GM21515 (cell line): ENCODE measurements around the gene KRT2.

Experiments used
- ATAC-seq: cut with Tn5 transposase; IDR thresholded peaks from one replicate; pipeline ENCODE4 v1.9.1; 2021; ENCODE audit not compliant: unreplicated experiment

The KRT2 gene

DNA sequence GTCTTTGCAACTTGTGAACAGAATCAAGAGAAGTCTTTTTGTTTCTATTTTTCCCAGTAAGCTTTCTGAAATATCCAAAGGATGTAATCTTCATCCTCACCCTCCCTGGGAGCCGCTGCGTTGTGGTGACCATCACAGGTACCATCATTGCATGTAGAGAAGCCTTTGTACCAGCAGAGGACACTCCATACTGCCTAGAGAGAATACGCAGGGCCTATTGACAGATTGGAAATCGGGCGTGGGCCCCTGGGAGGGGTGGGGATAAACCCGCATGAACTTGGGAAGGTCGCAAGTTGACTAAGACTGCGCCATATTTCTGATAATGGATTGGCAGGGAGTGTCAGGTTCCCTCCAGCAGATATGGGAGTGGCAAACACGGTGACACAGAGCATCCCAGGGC, 15.5 kb upstream of the KRT2 start:
- ATAC-seq = no peak

- no peak for ATAC-seq
Measured at GRCh38 chr12:52666471-52666870, 14.5 kb upstream of the KRT2 start.

DNA sequence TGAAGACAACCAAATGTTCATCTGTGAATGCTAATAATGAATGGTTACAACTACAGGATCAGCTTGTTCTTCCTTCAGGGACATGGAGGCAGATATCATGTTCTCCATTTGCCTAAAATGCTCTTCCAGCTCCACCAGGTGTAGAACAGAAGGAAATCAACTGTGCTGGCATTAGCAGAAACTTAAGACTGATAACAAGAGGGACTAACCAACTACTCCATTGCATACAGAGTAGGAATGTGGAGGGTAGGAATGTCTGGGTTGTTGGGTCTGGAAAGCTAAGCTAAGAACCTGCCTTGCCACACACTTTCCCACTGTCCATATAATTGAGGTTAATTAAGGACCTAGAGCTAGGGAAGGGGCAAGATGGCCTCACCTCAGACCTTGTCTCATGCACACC, 11.4 kb upstream of the KRT2 start:
- no peak for ATAC-seq

DNA sequence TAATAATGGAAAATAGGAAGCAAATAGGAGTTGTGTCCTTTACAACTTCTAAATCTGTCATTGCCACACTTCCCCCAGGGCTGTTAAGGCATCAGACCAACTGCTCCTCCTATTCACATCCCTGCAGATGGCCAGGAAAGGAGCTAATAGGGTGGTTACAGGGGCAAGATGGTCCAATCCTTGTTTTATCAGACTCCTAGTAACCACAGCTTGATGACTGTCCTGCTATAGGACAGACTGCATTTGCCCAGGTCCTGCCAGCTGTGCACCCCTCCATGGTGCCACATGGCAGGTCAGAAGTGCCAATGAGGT, 10.9 kb upstream of the KRT2 start:
- ATAC-seq = no peak

DNA sequence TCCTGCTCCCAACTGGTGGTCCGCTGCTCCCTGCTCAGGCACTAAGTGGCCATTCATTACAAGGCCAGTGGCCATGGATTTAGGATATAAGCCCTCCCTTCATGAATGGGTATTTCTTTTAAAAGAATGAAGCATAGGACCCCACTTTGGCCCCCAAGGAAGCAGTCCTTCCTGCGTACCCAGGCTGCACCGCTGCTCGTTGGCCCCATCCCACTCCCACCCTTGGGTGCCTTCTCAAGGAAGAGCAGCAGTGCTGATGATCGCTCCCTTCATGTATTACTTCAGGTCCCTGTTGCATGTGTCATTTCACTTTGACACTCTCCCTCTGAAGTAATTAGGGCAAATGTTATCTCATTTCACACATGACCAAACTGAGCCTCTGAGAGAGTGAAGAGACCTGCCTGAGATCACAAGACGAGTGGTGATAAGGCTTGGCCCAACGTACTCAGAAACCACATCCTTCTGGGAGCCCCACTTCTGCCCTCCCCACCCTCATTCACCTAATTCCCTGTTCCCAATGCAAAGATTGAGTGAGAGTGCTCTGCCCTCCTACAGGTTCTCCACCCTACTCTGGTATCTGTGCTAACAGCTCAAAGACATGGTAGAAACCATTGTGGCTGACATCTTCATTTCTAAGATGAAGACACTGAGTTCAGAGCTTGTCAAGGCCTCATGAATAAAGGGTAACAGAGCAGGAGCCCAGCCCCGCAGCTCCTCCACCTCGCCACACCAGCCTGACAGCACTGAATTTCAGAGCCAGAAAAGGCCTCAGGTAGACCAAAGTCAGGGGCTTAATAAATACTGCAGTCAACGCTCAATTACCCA, 10.3 kb upstream of the KRT2 start:
- no peak for ATAC-seq

DNA sequence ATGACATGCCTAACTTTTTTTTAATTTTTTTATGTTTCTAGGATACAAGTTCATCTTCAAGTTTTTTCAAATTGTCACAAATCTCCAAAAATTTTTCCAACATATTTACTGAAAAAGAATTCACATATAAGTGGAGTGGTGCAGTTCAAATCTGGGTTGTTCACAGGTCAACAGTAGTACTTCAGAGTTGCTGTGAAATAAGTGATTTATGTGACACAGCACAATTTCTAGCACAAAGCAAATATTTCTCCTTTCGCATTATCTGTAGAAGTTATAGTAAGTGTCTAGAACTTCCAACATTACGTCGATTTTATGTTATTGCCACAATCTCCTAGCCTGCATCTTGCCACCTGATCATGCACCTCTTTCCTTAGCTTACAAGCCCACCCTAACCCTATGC, 9.7 kb upstream of the KRT2 start:
- ATAC-seq = no peak

DNA sequence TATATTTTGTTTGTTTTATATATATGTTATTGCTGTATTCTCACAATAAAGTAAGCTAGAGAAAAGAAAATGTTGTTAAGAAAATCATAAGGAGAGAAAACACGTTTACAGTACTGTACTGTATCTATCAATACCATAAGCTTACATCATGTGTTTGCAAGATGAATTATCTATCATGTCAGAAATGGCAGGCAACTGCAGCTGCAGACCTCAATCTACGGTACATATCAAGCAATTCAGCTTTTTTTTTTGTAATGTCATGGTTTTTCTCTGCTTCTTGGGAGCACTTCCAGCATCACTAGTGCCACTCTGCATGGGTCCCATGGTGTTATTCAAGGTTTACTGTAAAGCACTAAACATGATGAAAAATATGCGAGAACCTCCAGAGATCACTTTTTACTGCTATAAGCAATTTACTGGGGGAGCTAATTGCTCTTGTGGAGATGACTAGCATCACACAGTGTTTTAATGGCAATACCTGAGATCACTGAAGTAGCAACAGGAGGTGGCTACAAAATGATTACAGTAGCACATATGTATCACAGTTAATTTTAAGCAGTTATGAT, 9.0 kb upstream of the KRT2 start:
- ATAC-seq = no peak

- no peak for ATAC-seq
Measured at GRCh38 chr12:52659951-52660350, 7.9 kb upstream of the KRT2 start.

GRCh38 chr12:52659395-52659794, 7.4 kb upstream of the KRT2 start:
- ATAC-seq = no peak

- no peak for ATAC-seq
Measured at GRCh38 chr12:52658196-52658595, 6.2 kb upstream of the KRT2 start.

GRCh38 chr12:52657250-52657902, 5.4 kb upstream of the KRT2 start:
- no peak for ATAC-seq

GRCh38 chr12:52656616-52657015, 4.6 kb upstream of the KRT2 start:
- ATAC-seq = no peak

DNA sequence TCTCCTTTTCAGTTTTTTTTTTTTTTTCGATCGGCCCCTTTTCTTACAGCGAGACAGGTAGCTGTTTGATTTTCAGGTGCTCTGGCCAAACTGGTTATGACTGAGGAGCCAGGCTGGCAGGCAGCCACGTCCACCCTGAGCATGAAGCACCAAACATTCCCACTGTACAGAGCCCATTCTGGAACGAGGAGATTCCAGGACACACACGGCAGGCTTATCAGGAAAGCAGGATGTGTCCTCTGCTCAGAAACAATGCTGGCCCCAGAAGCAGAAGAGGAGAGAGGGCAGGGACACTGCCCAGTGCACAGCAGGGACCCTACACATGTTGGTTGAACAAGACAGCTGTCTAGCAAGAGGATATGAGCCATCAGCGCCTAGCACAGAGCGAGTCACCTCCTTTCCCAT, 3.7 kb upstream of the KRT2 start:
- ATAC-seq = no peak

DNA sequence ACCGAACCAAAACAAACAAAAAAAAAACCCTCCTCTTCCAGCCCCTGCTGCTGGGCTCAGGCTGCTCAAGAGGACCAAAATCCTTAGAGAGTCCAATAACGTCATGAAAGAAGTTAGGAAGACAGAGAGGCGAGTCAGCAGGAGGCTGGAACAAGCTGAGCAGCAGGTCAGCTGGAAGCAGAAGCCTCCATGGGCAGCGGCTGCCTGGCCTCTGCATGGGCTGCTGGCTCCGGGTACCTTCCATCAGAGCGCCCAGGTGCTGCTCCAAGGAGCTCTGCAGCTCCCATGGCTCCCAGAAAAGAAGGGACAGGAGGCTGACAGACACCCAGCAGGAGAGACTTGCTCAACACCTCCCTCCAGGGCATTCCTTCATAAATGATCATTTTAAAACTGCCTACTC, 3.2 kb upstream of the KRT2 start:
- ATAC-seq = no peak

DNA sequence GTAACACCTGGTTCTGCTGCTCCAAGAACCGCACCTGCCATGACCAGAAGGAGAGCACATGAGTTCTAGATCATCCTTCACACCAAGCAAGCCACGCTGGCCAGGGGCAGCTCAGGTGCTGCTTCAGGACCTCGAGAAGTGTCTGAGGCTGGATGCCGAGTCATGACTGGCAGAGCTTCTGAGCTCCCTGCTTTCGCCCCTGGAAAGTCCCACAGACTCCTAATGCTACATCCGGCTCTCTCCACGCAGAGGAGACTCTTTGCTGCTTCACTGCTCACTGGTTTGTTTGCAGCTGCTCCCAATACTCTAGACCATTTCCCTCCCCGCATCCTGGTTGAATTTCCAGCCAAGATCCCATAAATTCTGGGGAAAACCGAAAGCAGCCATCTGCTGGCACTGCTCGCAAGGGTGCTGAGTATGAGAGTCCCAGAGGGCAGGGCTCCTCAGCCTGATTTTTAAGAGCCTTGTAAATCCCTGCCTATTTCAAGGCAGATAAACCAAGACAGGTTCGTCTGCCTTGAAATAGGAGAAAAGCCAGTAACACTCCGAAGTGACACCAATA, 1.4 kb downstream of the KRT2 start:
- no peak for ATAC-seq

DNA sequence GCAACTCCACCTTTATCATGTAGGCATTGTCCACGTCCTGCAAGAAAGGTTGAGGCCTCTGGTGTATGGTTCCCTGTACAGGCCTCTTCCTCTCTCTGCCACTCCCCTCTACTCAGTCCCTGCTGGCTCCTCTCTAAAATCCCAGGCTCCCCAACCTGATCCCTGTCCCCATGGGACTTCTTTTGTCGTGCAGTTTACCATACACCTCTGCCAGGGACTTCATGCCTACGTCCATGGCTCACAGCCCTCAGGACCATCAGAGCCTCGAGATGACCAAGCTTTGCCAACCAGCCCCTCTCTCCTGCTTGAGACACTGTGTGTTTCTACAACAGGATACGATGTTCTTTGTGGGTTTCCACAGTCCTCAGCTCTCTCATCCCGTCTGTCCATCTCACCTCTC, 2.9 kb downstream of the KRT2 start:
- ATAC-seq = no peak

DNA sequence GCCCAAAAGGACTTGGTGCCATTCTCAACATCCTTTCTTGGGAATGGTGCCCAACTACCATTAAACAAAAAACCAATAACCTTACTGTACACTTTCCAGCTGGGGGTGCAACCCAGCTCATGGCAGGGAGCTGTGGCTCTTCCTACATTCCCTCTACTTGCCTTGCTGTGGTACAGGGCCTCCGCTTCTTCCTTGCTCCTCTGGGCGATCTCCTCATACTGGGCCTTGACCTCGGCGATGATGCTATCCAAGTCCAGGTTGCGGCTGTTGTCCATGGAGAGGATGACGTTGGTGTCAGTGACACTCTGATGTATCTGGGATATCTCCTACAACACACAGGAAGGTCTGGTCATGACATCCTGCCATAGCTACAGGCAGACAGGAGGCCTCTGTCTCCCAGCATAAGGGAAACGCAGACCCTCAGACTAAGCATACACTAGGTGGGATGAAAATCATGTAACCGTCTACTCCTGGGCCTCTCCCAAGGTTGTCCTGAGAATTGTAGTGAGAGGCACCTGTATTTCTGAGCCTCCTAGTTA, 3.9 kb downstream of the KRT2 start:
- ATAC-seq = no peak

- ATAC-seq = no peak
Measured at GRCh38 chr12:52647601-52648000, 4.4 kb downstream of the KRT2 start.

DNA sequence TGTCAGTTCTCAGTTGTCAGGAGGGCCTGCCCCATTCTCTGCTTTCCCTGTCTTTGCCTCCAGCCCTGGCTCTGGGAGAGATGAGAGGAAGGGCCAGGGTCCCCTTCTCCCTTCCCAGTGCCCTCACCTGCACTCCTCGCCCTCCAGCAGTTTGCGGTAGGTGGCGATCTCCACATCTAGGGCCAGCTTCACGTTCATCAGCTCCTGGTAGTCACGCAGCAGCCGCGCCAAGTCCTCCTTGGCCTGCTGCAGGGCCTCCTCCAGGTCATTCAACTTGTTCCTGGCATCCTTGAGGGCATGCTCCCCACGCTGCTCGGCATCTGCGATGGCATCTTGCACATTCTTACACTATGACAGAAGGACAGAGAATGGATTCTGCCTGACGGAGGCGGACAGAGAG, 5.4 kb downstream of the KRT2 start:
- no peak for ATAC-seq

DNA sequence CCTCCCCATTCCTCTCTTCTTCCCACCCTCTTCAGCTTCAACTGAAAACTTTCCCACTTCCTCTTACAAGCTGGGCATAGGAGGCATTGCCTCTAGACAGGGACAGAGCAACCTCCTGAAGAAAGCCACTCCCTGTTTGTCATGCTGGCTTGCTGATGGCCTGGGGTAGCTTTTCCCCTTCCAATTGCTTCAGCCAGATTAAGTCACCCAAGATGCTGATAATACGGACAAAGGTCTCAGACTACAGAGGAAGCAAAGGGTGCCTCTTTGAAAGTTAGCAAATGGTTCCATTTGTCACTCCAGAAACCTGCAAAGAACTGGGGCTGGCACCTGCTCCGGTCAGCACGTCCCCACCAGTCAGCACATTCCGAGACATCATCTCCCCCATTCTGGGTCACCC, 6.0 kb downstream of the KRT2 start:
- no peak for ATAC-seq

DNA sequence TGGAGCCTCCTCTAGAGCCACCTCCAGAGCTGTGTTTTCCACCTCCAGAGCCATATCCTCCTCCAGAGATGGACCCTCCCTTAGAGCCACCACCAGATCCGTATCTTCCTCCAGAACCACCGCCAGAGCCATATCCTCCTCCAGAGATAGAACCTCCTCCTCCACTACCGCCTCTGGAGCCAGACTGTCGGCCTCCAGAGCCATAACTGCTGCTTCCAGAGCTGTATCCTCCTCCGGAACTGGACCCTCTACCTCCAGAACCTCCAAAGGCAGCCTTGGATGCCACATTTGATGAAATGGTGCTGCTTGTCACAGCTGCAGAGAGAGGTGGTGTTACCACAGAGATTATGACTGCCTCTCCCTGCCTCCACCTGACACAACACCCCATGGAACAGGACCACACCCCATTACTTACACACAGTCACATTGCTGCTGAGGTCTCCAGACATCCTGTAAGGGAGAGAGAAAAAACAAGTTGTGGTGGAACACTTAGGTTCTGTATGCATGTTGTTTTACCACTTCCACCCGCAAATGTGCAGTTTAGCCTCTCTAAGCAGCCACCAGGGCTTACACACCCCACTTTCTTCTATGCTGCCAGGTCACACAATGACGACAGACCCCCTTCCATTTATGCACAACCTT, 6.8 kb downstream of the KRT2 start:
- ATAC-seq = no peak

- no peak for ATAC-seq
Measured at GRCh38 chr12:52644078-52644415, 8.0 kb downstream of the KRT2 start.
